HFFc6 (cell line): Measurements from ENCODE around the gene ACTC1. TPM values are rescaled to one million over a fixed set of nuclear protein-coding genes. Genes with fewer than 3 reads are reported as not detected.
A peak's percentile ranks its signal among the peaks of the same experiment; 100 is the strongest.

Experiments
- DNase-seq: peaks from one replicate; pipeline ENCODE4 v3.0.0-alpha.2; 2018
- H3K27ac Mint-ChIP-seq: 2 replicates; pipeline ENCODE4 v1.8.0; 2020; ENCODE audit warnings: mild to moderate bottlenecking, mixed read lengths
- H3K27me3 Mint-ChIP-seq: 2 replicates; pipeline ENCODE4 v1.8.0; 2021; ENCODE audit warnings: mild to moderate bottlenecking, moderate library complexity, mixed read lengths; ENCODE audit not compliant: insufficient read depth
- H3K36me3 Mint-ChIP-seq: 2 replicates; pipeline ENCODE4 v1.8.0; 2021; ENCODE audit warnings: low read depth, mixed read lengths
- H3K4me1 Mint-ChIP-seq: 2 replicates; pipeline ENCODE4 v1.8.0; 2020; ENCODE audit warnings: low read depth, mixed read lengths
- H3K4me3 Mint-ChIP-seq: 2 replicates; pipeline ENCODE4 v1.8.0; 2020; ENCODE audit warnings: mild to moderate bottlenecking, moderate library complexity, mixed read lengths
- H3K9me3 Mint-ChIP-seq: 2 replicates; pipeline ENCODE4 v1.8.0; 2020; ENCODE audit warnings: mild to moderate bottlenecking, mixed read lengths
- CTCF ChIP-seq: fragments of 200-600 bp; sonication (generic); IDR thresholded peaks from 2 replicates; pipeline ENCODE4 v1.5.0; 2021; ENCODE audit warnings: antibody characterized with exemption, mild to moderate bottlenecking
- total RNA-seq, 6 experiments: library from RNA; stranded (reverse); fragmentation: NEBNext Ultra II Directional; extraction: Animal tissue kit (Norgen Biotek cat#: 25700); gene quantifications; 2 replicates in 1 of 6; 3 replicates in 5 of 6; pipeline ENCODE4 v1.2.3, GENCODE V29; 2021

The ACTC1 gene
- total RNA-seq, 6 experiments from 2014 or later: 4.8 to 30.5 (median 24.7) TPM

DNA sequence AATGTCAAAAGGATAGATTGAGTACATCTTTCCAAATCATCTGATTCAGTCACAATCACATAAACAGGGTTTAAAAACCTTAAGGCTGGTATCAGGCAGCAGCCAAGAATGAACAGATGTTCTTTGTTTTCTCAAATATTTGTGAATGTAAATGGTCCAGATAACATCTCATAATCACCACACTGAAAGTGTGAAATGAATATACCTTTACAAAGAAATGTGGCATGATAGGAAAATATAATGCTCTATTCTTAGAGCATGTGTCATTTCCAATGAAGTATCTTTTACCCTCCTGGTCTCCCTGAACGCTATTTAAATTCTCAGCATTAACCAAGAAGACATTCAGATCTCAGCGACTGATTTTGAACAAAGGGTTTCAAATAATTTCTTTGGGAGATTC is 8.8 kb upstream of the ACTC1 start:
- DNase-seq: no peak
- Mint-ChIP-seq H3K27me3 (no peaks in the 10 kb centered on the region), H3K27ac (no peak overlapping the region), H3K36me3 (peaks cover 13% of the 10 kb centered on the region), H3K4me3 (no peak overlapping the region), H3K4me1 (peaks cover 68% of the 10 kb centered on the region), H3K9me3 (peaks cover 13% of the 10 kb centered on the region; the same call in 1 of the 2 replicates)
- TF ChIP-seq CTCF: no peak

GRCh38 chr15:34802803-34803750 is 7.7 kb upstream of the ACTC1 start:
- H3K27ac Mint-ChIP-seq: no peak overlapping the region
- H3K36me3 Mint-ChIP-seq: peaks cover 13% of the 10 kb centered on the region
- H3K27me3 Mint-ChIP-seq: no peaks in the 10 kb centered on the region
- peaks cover 61% of the 10 kb centered on the region for H3K4me1 Mint-ChIP-seq
- no peak for TF ChIP-seq CTCF
- H3K4me3 Mint-ChIP-seq: no peak overlapping the region
- H3K9me3 Mint-ChIP-seq: peaks cover 13% of the 10 kb centered on the region; the same call in 1 of the 2 replicates
- DNase-seq: no peak

GRCh38 chr15:34802371-34802770 is 7.0 kb upstream of the ACTC1 start:
- H3K4me3 Mint-ChIP-seq: no peak overlapping the region
- H3K27ac Mint-ChIP-seq: no peak overlapping the region
- peaks cover 10% of the 10 kb centered on the region; the same call in 1 of the 2 replicates for H3K9me3 Mint-ChIP-seq
- no peaks in the 10 kb centered on the region for H3K27me3 Mint-ChIP-seq
- peaks cover 58% of the 10 kb centered on the region for H3K4me1 Mint-ChIP-seq
- DNase-seq: no peak
- peaks cover 11% of the 10 kb centered on the region for H3K36me3 Mint-ChIP-seq
- TF ChIP-seq CTCF: no peak

- TF ChIP-seq CTCF: no peak
- Mint-ChIP-seq H3K4me1 (peaks cover 59% of the 10 kb centered on the region), H3K4me3 (peak overlapping the region; percentile 67), H3K27me3 (no peaks in the 10 kb centered on the region), H3K9me3 (no peaks in the 10 kb centered on the region), H3K27ac (peak overlapping the region; percentile 44), H3K36me3 (no peaks in the 10 kb centered on the region)
- DNase-seq: no peak
Measured at GRCh38 chr15:34799149-34800101, 4.1 kb upstream of the ACTC1 start.

DNA sequence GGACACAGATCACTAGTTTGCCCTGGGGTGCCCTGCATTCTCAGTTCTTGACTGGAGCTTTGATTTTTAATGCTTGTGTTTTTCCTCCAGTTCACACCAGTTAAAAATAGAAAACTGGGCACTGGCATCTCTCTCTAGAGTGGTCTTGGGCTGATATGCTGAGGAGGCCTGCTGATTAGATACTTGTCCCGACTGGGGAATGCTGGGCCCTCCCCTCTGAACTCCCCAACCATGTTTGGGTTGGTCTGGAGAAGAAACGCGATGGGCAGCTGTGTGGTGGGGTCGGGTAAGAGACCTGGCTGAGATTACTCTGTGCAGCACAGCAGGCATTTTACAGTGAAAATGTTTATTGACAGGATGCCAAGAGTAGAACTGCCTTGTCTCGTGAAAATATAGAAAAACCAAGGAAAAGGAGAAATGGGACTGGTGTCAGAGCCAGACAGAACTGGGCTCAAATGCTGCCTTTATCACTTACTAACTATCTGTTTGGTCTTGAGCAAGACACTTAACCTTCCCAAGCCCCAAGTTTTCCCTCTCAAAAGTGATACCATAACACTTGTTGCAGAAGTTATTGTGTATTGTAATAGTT is 1.6 kb upstream of the ACTC1 start:
- peaks cover 67% of the 10 kb centered on the region for H3K4me1 Mint-ChIP-seq
- no peaks in the 10 kb centered on the region for H3K27me3 Mint-ChIP-seq
- DNase-seq: no peak

More for the DNA sequence above, 1.6 kb upstream of the ACTC1 start:
- H3K9me3 Mint-ChIP-seq: no peaks in the 10 kb centered on the region
- no peak overlapping the region for H3K4me3 Mint-ChIP-seq
- no peak overlapping the region; the same call in 1 of the 2 replicates for H3K27ac Mint-ChIP-seq
- no peaks in the 10 kb centered on the region for H3K36me3 Mint-ChIP-seq
- TF ChIP-seq CTCF: no peak
